K562 (cell line): ENCODE measurements around the gene CNNM2. TPM values are rescaled to one million over a fixed set of nuclear protein-coding genes. Genes with fewer than 3 reads are reported as not detected.

ENCODE experiments used
- ATAC-seq: fragments of 200-7000 bp; cut with Tn5 transposase; 3 replicates; pipeline ENCODE4 v1.9.1; 2020; ENCODE audit warnings: moderate library complexity
- BruUV-seq: library from RNA; stranded (reverse); fragments of 400-500 nt; replicated peaks from 2 replicates; lab custom pipeline; 2021; lab: Mats Ljungman, UMichigan
- CTCF ChIA-PET: fragments of 300-600 bp; formaldehyde crosslinking; extraction: SDS; loops from one replicate; lab custom pipeline; 2021; ENCODE audit warnings: low intra/inter-chr PET ratio; lab: Yijun Ruan, JAX
- POLR2A ChIA-PET: fragments of 300-600, 350-650 bp; sonication (Branson Sonifier 250); formaldehyde crosslinking; extraction: SDS; loops from one replicate; lab custom pipeline; 2021; ENCODE audit warnings: antibody characterized with exemption, inconsistent platforms; lab: Yijun Ruan, JAX
- DNase-seq, 4 experiments: peaks; one replicate each; pipeline versions ENCODE4 v3.0.0 to v3.0.0-alpha.2; 2011 to 2018; ENCODE audit warnings: low spot score in 3 of 4, mixed read lengths in 3 of 4; ENCODE audit errors: extremely low read depth in 1 of 4
- FAIRE-seq: peaks from 2 replicates; lab custom pipeline; 2011; peaks lifted over from hg19 to GRCh38; lab: Jason Lieb, UNC
- H2AFZ ChIP-seq: 2 replicates; pipeline ENCODE4 v1.6.0; 2011; ENCODE audit warnings: low read depth, low read length, control low read depth, inconsistent platforms
- H3K27ac ChIP-seq: fragments of 200-600 bp; 3 replicates; pipeline ENCODE4 v1.8.0; 2011; ENCODE audit warnings: low read depth, mild to moderate bottlenecking, control low read depth, inconsistent platforms, low read length, moderate library complexity, mixed read lengths; ENCODE audit errors: extremely low read depth
- H3K27me3 ChIP-seq, 2 experiments: fragments of 300-600 bp in 1 of 2; 2 replicates in 1 of 2; 3 replicates in 1 of 2; pipeline versions ENCODE4 v1.6.0 to v1.8.0; 2011; ENCODE audit warnings: inconsistent platforms in 2 of 2, low read length in 2 of 2, mild to moderate bottlenecking in 1 of 2, mixed read lengths in 1 of 2, moderate library complexity in 1 of 2; ENCODE audit not compliant: control insufficient read depth in 2 of 2, insufficient read depth in 2 of 2
- H3K36me3 ChIP-seq: fragments of 300-600 bp; 3 replicates; pipeline ENCODE4 v1.8.0; 2011; ENCODE audit warnings: mild to moderate bottlenecking, low read length, inconsistent platforms; ENCODE audit not compliant: control insufficient read depth, insufficient read depth
- H3K4me1 ChIP-seq, 2 experiments: fragments of 200-600 bp in 1 of 2; replicated peaks in 1 of 2; 2 replicates in 1 of 2; 3 replicates in 1 of 2; pipeline versions ENCODE4 v1.5.1 to v1.8.0; 2011; ENCODE audit warnings: inconsistent platforms in 2 of 2, low read length in 2 of 2, mild to moderate bottlenecking in 1 of 2, mixed read lengths in 1 of 2, moderate library complexity in 1 of 2; ENCODE audit not compliant: control insufficient read depth in 2 of 2, insufficient read depth in 2 of 2
- H3K4me2 ChIP-seq: 2 replicates; pipeline ENCODE4 v1.6.1; 2011; ENCODE audit warnings: low read length, control low read depth, inconsistent platforms, mixed read lengths; ENCODE audit not compliant: insufficient read depth
- H3K4me3 ChIP-seq: fragments of 200-600 bp; sonication (generic), shearing (Covaris generic); 2 replicates; pipeline ENCODE4 v1.5.1; 2016; ENCODE audit warnings: control low read depth, inconsistent platforms
- H3K79me2 ChIP-seq: fragments of 200-600 bp; 3 replicates; pipeline ENCODE4 v1.8.0; 2011; ENCODE audit warnings: low read length, inconsistent platforms; ENCODE audit not compliant: control insufficient read depth, insufficient read depth
- H3K9ac ChIP-seq, 2 experiments: 2 replicates each; pipeline versions ENCODE4 v1.6.0 to v1.6.1; 2011; ENCODE audit warnings: low read depth in 2 of 2, low read length in 2 of 2, control low read depth in 1 of 2, inconsistent platforms in 1 of 2, mild to moderate bottlenecking in 1 of 2, mixed read lengths in 1 of 2; ENCODE audit not compliant: insufficient read depth in 1 of 2
- H3K9me1 ChIP-seq: one replicate; pipeline ENCODE4 v1.6.0; 2011; ENCODE audit warnings: inconsistent platforms, mild to moderate bottlenecking, low read length, moderate library complexity; ENCODE audit not compliant: control insufficient read depth, insufficient read depth
- H3K9me3 ChIP-seq: replicated peaks from 2 replicates; pipeline ENCODE4 v1.5.1; 2011; ENCODE audit warnings: low read depth, low read length, inconsistent platforms; ENCODE audit not compliant: control insufficient read depth, insufficient read depth
- H4K20me1 ChIP-seq: replicated peaks from 2 replicates; pipeline ENCODE4 v1.6.1; 2011; ENCODE audit warnings: low read length, inconsistent platforms, mixed read lengths; ENCODE audit not compliant: control insufficient read depth, insufficient read depth
- ARID3A ChIP-seq: IDR thresholded peaks from 2 replicates; pipeline ENCODE4 v1.6.1; 2012; ENCODE audit warnings: low read depth, low read length, improper control_type of control experiment, borderline replicate concordance
- EHMT2 ChIP-seq: fragments of 450-650 bp; IDR thresholded peaks from 2 replicates; pipeline ENCODE4 v1.6.1; 2018; ENCODE audit warnings: antibody characterized with exemption
- EWSR1 ChIP-seq: fragments of 450-650 bp; IDR thresholded peaks from 2 replicates; pipeline ENCODE4 v1.6.1; 2018; ENCODE audit warnings: borderline replicate concordance, mild to moderate bottlenecking, low read depth, moderate library complexity; ENCODE audit not compliant: partially characterized antibody
- MNT ChIP-seq, 2 experiments: fragments of 450-650 bp; conservative IDR thresholded peaks; 2 replicates each; pipeline ENCODE4 v1.6.1; 2017; ENCODE audit warnings: mild to moderate bottlenecking in 2 of 2, moderate library complexity in 2 of 2
- NFATC3 ChIP-seq: fragments of 450-650 bp; IDR thresholded peaks from 2 replicates; pipeline ENCODE4 v1.6.1; 2017; ENCODE audit warnings: mild to moderate bottlenecking
- OTX1 ChIP-seq: fragments of 450-650 bp; formaldehyde crosslinking; IDR thresholded peaks from 2 replicates; pipeline ENCODE4 v1.4.0; 2022; ENCODE audit warnings: mild to moderate bottlenecking
- POLR2A ChIP-seq: fragments of 450-650 bp; conservative IDR thresholded peaks from 2 replicates; pipeline ENCODE4 v1.6.1; 2016
- RREB1 ChIP-seq: fragments of 250-450 bp; sonication (Bioruptor Pico); IDR thresholded peaks from 2 replicates; pipeline ENCODE4 v1.4.0; 2020
- SMC3 ChIP-seq: conservative IDR thresholded peaks from 2 replicates; pipeline ENCODE4 v1.6.1; 2011; ENCODE audit warnings: low read depth, low read length, improper control_type of control experiment; ENCODE audit not compliant: insufficient read depth
- ZBTB5 ChIP-seq: fragments of 450-650 bp; IDR thresholded peaks from 2 replicates; pipeline ENCODE4 v1.6.1; 2017; ENCODE audit warnings: antibody characterized with exemption
- ZNF41 ChIP-seq: fragments of 250-450 bp; sonication (Bioruptor Pico); conservative IDR thresholded peaks from 2 replicates; pipeline ENCODE4 v1.4.0; 2020; ENCODE audit warnings: mild to moderate bottlenecking
- ZNF77 ChIP-seq: fragments of 250-450 bp; sonication (Bioruptor Pico); IDR thresholded peaks from 2 replicates; pipeline ENCODE4 v1.5.0; 2020
- WGBS: fragments of 100-300 bp; shearing (Covaris generic); methylation state at CpG from one replicate; pipeline ENCODE4 v1.1.6; 2016; ENCODE audit warnings: low coverage, mixed read lengths; ENCODE audit not compliant: insufficient coverage; ENCODE audit errors: missing lambda C conversion rate; 5-methylcytosine and 5-hydroxymethylcytosine counted together
- in situ Hi-C: fragments of 300-500 bp; cut with MboI; formaldehyde crosslinking; loops from 4 replicates; pipeline ENCODE4 v1.15.0; 2018; ENCODE audit warnings: inconsistent platforms, mixed read lengths
- intact Hi-C: fragments of 100-400 bp; cut with micrococcal nuclease; formaldehyde crosslinking; loops from 2 replicates; pipeline ENCODE4 v1.14.2; 2022
- polyA plus RNA-seq, 8 experiments: library from polyadenylated mRNA; depleted of rRNA in 4 of 8; stranded (reverse) in 5 of 8; unstranded in 3 of 8; fragments of >200 nt; fragmentation: Nextera tagmentation in 2 of 8; fragmentation: Illumina TruSeq in 1 of 8; extraction: Ambion mirVana in 2 of 8; extraction: Trizol in 1 of 8; gene quantifications; 2 replicates each; pipeline versions ENCODE4 v1.2.1 to v1.2.3, GENCODE V29; 2011 to 2014; ENCODE audit warnings: inconsistent platforms in 1 of 8, missing spikeins in 1 of 8
- total RNA-seq, 7 experiments: library from RNA; depleted of rRNA in 6 of 7; stranded (reverse); fragments of >200 nt in 6 of 7; fragmentation: Illumina TruSeq in 2 of 7; extraction: Trizol in 2 of 7; gene quantifications; 2 replicates each; pipeline versions ENCODE4 v1.2.1 to v1.2.3, GENCODE V29; 2011 to 2021; ENCODE audit warnings: low replicate concordance in 1 of 7

CNNM2 gene
- total and polyA plus RNA-seq, 9 of the 15 experiments (the other 6 are each of a cell fraction or from before 2014, with no cell fraction given) = 0.21 to 5.0 (median 1.3) TPM

GRCh38 chr10:102959360-102959759 lies 41.3 kb downstream of the CNNM2 start:
- CTCF ChIA-PET = no interaction called here
- Histone ChIP-seq H3K4me1 (peaks cover 0 to 15% of the 10 kb centered on the region in 2 experiments; a peak in 2 of 5 replicates), H3K27me3 (no peaks in the 10 kb centered on the region), H3K27ac (no peak overlapping the region; the same call in 2 of the 3 replicates), H3K4me3 (no peak overlapping the region), H3K9me1 (no peaks in the 10 kb centered on the region), H4K20me1 (no peaks in the 10 kb centered on the region), H3K9ac (no peak overlapping the region), H3K36me3 (no peaks in the 10 kb centered on the region), H3K79me2 (no peaks in the 10 kb centered on the region), H3K4me2 (no peak overlapping the region), H3K9me3 (no peaks in the 10 kb centered on the region), H2AFZ (no peak overlapping the region)
- no TSS peak for BruUV-seq
- FAIRE-seq (peak; percentile 46), ATAC-seq (peak; percentile 33; the same call in 2 of the 3 replicates), DNase-seq (peak in 2 of 4 experiments; percentile 11 to 43)
- POLR2A ChIA-PET = interaction anchor here (0.6 to 1.2 kb wide), 4 partner anchors 11 to 333 kb away, joined by 3 to 5 read pairs (median 3); no protein-coding TSS in a partner anchor
- intact Hi-C loops = no loop called here
- in situ Hi-C loops = no loop called here
- WGBS = 17% methylated on average over 1 of the region's 1 CpG
- TF ChIP-seq MNT (conservative IDR thresholded peaks at IDR 0.05) (0 out of 4 replicates have a peak, but pooled peaks of 1 of the 2 experiments have one; percentile 18), NFATC3 (no peak), ARID3A (no peak), EWSR1 (no peak), RREB1 (CRISPR knock-in tag) (no peak), ZBTB5 (no peak), POLR2A (no peak), SMC3 (no peak), OTX1 (CRISPR knock-in tag) (no peak), EHMT2 (no peak), ZNF77 (CRISPR knock-in tag) (no peak), ZNF41 (CRISPR knock-in tag) (no peak)
